ENCODE data around the gene TBC1D1. TPM values are rescaled to one million over a fixed set of nuclear protein-coding genes. Genes with fewer than 3 reads are reported as not detected.

The TBC1D1 gene
- total and polyA plus RNA-seq, 2 donors (not counting 1 experiment from before 2014, with no cell fraction given), result 39.7 to 90.0 TPM

- H3K27ac ChIP-seq (ENCODE audit: insufficient read depth, low read length), result no peak overlapping the region
- no peaks in the 10 kb centered on the region for H3K9me3 ChIP-seq (ENCODE audit: control insufficient read depth, insufficient read depth, low read depth, low read length)
- no peaks in the 10 kb centered on the region for H4K20me1 ChIP-seq (ENCODE audit: control insufficient read depth, extremely low read depth, insufficient read depth, low read length)
- DNase-seq (ENCODE audit: low read depth in 2 of 2), result no peak
- no peak overlapping the region for H2AFZ ChIP-seq (ENCODE audit: low read length)
- H3K4me2 ChIP-seq (ENCODE audit: extremely low read depth, insufficient read depth, low read length), result no peak overlapping the region
- H3K36me3 ChIP-seq (ENCODE audit: control insufficient read depth, insufficient read depth, low read length), result no peaks in the 10 kb centered on the region
- no peak for TF ChIP-seq CTCF (conservative IDR thresholded peaks at IDR 0.05 in 1 of 2, IDR thresholded peaks at IDR 0.05 in 1 of 2; ENCODE audit: low read depth in 1 of 2, low read length in 2 of 2)
- TF ChIP-seq EZH2 (IDR thresholded peaks at IDR 0.05; ENCODE audit: low read length, missing control alignments), result no peak
- H3K4me3 ChIP-seq (replicated peaks in 1 of 4; ENCODE audit: control extremely low read depth in 1 of 4, insufficient read depth in 1 of 4, low read depth in 3 of 4, low read length in 4 of 4), result no peak overlapping the region
- H3K4me1 ChIP-seq (ENCODE audit: control insufficient read depth, extremely low read depth, insufficient read depth, low read length), result peaks cover 20% of the 10 kb centered on the region
- H3K27me3 ChIP-seq (ENCODE audit: control insufficient read depth, insufficient read depth, low read length), result no peaks in the 10 kb centered on the region
- no peak overlapping the region for H3K9ac ChIP-seq (ENCODE audit: insufficient read depth, low read length)
- no peaks in the 10 kb centered on the region for H3K79me2 ChIP-seq (ENCODE audit: control insufficient read depth, insufficient read depth, low read length)
These were observed 273.5 kb downstream of the TBC1D1 start for GRCh38 chr4:38164346-38164745.

GRCh38 chr4:38166082-38166481 is 275.2 kb downstream of the TBC1D1 start:
- Histone ChIP-seq H3K27me3 (ENCODE audit: control insufficient read depth, insufficient read depth, low read length) (no peaks in the 10 kb centered on the region), H3K9me3 (ENCODE audit: control insufficient read depth, insufficient read depth, low read depth, low read length) (no peaks in the 10 kb centered on the region), H3K27ac (ENCODE audit: insufficient read depth, low read length) (no peak overlapping the region), H3K36me3 (ENCODE audit: control insufficient read depth, insufficient read depth, low read length) (no peaks in the 10 kb centered on the region), H3K4me2 (ENCODE audit: extremely low read depth, insufficient read depth, low read length) (no peak overlapping the region), H3K9ac (ENCODE audit: insufficient read depth, low read length) (no peak overlapping the region), H3K4me3 (replicated peaks in 1 of 4; ENCODE audit: control extremely low read depth in 1 of 4, insufficient read depth in 1 of 4, low read depth in 3 of 4, low read length in 4 of 4) (no peak overlapping the region), H3K4me1 (ENCODE audit: control insufficient read depth, extremely low read depth, insufficient read depth, low read length) (peaks cover 18% of the 10 kb centered on the region), H4K20me1 (ENCODE audit: control insufficient read depth, extremely low read depth, insufficient read depth, low read length) (no peaks in the 10 kb centered on the region), H3K79me2 (ENCODE audit: control insufficient read depth, insufficient read depth, low read length) (no peaks in the 10 kb centered on the region), H2AFZ (ENCODE audit: low read length) (no peak overlapping the region)
- DNase-seq (ENCODE audit: low read depth in 2 of 2), result no peak
- TF ChIP-seq EZH2 (IDR thresholded peaks at IDR 0.05; ENCODE audit: low read length, missing control alignments) (no peak), CTCF (conservative IDR thresholded peaks at IDR 0.05 in 1 of 2, IDR thresholded peaks at IDR 0.05 in 1 of 2; ENCODE audit: low read depth in 1 of 2, low read length in 2 of 2) (no peak)

GRCh38 chr4:38166768-38167167 is 275.9 kb downstream of the TBC1D1 start:
- no peaks in the 10 kb centered on the region for H4K20me1 ChIP-seq (ENCODE audit: control insufficient read depth, extremely low read depth, insufficient read depth, low read length)
- H3K9ac ChIP-seq (ENCODE audit: insufficient read depth, low read length), result no peak overlapping the region
- H3K36me3 ChIP-seq (ENCODE audit: control insufficient read depth, insufficient read depth, low read length), result no peaks in the 10 kb centered on the region
- TF ChIP-seq EZH2 (IDR thresholded peaks at IDR 0.05; ENCODE audit: low read length, missing control alignments) (no peak), CTCF (conservative IDR thresholded peaks at IDR 0.05 in 1 of 2, IDR thresholded peaks at IDR 0.05 in 1 of 2; ENCODE audit: low read depth in 1 of 2, low read length in 2 of 2) (no peak)
- H3K27me3 ChIP-seq (ENCODE audit: control insufficient read depth, insufficient read depth, low read length), result no peaks in the 10 kb centered on the region
- no peak for DNase-seq (ENCODE audit: low read depth in 2 of 2)
- H3K4me2 ChIP-seq (ENCODE audit: extremely low read depth, insufficient read depth, low read length), result no peak overlapping the region
- no peak overlapping the region for H2AFZ ChIP-seq (ENCODE audit: low read length)
- no peak overlapping the region for H3K27ac ChIP-seq (ENCODE audit: insufficient read depth, low read length)
- no peaks in the 10 kb centered on the region for H3K9me3 ChIP-seq (ENCODE audit: control insufficient read depth, insufficient read depth, low read depth, low read length)
- no peak overlapping the region for H3K4me3 ChIP-seq (replicated peaks in 1 of 4; ENCODE audit: control extremely low read depth in 1 of 4, insufficient read depth in 1 of 4, low read depth in 3 of 4, low read length in 4 of 4)
- no peaks in the 10 kb centered on the region for H3K79me2 ChIP-seq (ENCODE audit: control insufficient read depth, insufficient read depth, low read length)
- peaks cover 12% of the 10 kb centered on the region for H3K4me1 ChIP-seq (ENCODE audit: control insufficient read depth, extremely low read depth, insufficient read depth, low read length)
